ENCODE data around the gene C3AR1. TPM values are rescaled to one million over a fixed set of nuclear protein-coding genes. Genes with fewer than 3 reads are reported as not detected.

Gene C3AR1
- total RNA-seq, 2 experiments from 2014 or later, result 1.4 TPM

DNA sequence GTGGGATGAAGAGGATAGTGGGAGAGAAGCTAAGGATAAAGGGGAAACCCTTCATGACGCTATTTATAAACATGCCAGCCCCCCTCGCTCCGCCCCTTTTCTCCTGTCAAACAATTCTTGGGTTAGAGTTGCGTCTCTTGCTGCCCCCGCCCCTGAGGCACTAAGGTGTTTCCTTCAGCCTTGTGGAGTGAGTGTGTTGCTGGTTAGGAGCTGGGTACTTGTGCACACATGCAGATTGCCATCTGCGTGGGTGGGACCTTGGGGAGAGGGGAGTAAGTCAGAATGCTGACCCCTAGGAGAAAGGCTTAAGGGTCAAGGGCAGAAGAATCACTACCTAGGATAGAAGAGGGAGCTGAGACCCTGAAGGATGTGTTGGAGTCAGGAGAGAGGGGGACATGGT, 28.2 kb downstream of the C3AR1 start:
- TF ChIP-seq, protein P1, sequence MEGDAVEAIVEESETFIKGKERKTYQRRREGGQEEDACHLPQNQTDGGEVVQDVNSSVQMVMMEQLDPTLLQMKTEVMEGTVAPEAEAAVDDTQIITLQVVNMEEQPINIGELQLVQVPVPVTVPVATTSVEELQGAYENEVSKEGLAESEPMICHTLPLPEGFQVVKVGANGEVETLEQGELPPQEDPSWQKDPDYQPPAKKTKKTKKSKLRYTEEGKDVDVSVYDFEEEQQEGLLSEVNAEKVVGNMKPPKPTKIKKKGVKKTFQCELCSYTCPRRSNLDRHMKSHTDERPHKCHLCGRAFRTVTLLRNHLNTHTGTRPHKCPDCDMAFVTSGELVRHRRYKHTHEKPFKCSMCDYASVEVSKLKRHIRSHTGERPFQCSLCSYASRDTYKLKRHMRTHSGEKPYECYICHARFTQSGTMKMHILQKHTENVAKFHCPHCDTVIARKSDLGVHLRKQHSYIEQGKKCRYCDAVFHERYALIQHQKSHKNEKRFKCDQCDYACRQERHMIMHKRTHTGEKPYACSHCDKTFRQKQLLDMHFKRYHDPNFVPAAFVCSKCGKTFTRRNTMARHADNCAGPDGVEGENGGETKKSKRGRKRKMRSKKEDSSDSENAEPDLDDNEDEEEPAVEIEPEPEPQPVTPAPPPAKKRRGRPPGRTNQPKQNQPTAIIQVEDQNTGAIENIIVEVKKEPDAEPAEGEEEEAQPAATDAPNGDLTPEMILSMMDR (IDR thresholded peaks at IDR 0.05), result no peak
- Histone ChIP-seq H3K36me3 (ENCODE audit: insufficient read depth, low read length) (peaks cover 34% of the 10 kb centered on the region), H3K27ac (ENCODE audit: low read depth in 1 of 2, low read length in 2 of 2) (no peak overlapping the region), H3K9me3 (ENCODE audit: control insufficient read depth in 1 of 2, insufficient read depth in 1 of 2, low read length in 2 of 2) (no peaks in the 10 kb centered on the region), H3K27me3 (ENCODE audit: control insufficient read depth in 1 of 2, insufficient read depth in 2 of 2, low read length in 2 of 2) (no peaks in the 10 kb centered on the region), H3K4me1 (ENCODE audit: insufficient read depth, low read length) (peaks cover 69% of the 10 kb centered on the region), H3K4me3 (ENCODE audit: low read length) (no peak overlapping the region)
- ChIA-PET POLR2A (interaction anchor here (0.6 to 6.5 kb wide), 7 partner anchors 11 to 104 kb away, joined by 3 to 59 read pairs (median 4); no protein-coding TSS in a partner anchor), CTCF (interaction anchor here (1.7 to 5.4 kb wide), 2 partner anchors 40 to 105 kb away, joined by 7 to 37 read pairs; no protein-coding TSS in a partner anchor)
- Mint-ChIP-seq H3K27ac (peak overlapping the region; percentile 96), H3K4me1 (ENCODE audit: low read depth) (peaks cover 67% of the 10 kb centered on the region), H3K36me3 (ENCODE audit: low read depth) (peaks cover 54% of the 10 kb centered on the region), H3K4me3 (peak overlapping the region; percentile 58), H3K27me3 (no peaks in the 10 kb centered on the region), H3K9me3 (no peaks in the 10 kb centered on the region)
- no peak for DNase-seq
- ATAC-seq (ENCODE audit: poor library complexity), result no peak
- intact Hi-C loops (cut with DNase I, micrococcal nuclease), result no loop called here

DNA sequence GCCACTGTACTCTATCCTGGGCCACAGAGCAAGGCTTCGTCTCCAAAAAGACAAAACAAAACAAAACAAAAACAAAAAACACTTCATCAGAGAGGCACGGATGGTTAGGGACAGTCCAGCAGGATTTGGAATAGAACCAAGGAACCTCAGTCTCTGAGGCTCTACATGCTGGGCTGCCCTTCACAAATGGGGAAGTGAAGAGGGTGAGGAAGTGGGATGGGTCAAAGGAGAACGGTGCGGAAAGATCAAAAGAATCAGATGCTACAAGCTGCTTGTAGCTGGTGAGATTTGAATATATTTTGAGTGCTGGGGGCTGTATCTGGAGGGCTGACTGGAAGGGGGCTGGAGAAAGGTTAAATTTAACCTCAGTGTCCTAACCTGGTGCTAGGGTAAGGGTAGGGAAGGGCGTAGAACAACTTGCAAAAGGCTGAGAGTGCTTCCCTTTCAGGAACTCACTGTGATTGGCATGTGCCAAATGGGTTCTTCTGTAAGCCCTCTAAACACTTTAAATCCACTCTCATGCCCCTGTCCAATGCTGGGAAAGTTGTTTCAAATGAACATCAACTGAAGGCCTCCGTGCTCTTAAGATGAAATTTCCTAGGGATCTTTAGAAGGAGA, 29.0 kb downstream of the C3AR1 start:
- H3K4me1 Mint-ChIP-seq (ENCODE audit: low read depth), result peaks cover 68% of the 10 kb centered on the region

DNA sequence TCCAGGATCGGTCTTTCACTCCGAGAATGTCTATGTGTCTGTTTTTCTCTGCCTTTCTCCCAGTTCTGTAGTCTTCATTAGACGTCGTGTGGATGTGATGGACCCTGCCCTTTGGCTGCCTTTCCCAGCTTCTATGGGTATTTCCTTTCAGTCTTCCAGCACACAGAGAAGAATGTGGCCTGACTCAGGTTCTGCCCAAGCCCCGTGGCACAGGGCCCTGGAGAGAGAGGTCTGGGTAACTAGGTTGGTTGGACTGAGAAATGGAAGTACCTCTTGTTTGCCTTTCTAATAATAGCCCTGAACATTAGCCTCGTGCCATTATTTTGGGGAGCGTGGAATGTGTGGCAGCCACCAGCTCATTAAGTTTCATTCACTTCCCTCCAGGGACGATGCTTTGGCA, 29.8 kb downstream of the C3AR1 start:
- Histone ChIP-seq H3K4me3 (ENCODE audit: low read length) (no peak overlapping the region), H3K27ac (ENCODE audit: low read depth in 1 of 2, low read length in 2 of 2) (no peak overlapping the region), H3K36me3 (ENCODE audit: insufficient read depth, low read length) (peaks cover 23% of the 10 kb centered on the region), H3K27me3 (ENCODE audit: control insufficient read depth in 1 of 2, insufficient read depth in 2 of 2, low read length in 2 of 2) (no peaks in the 10 kb centered on the region), H3K4me1 (ENCODE audit: insufficient read depth, low read length) (peaks cover 81% of the 10 kb centered on the region), H3K9me3 (ENCODE audit: control insufficient read depth in 1 of 2, insufficient read depth in 1 of 2, low read length in 2 of 2) (no peaks in the 10 kb centered on the region)
- ChIA-PET CTCF (interaction anchor here (1.1 to 3.1 kb wide), 2 partner anchors 9 to 41 kb away, joined by 3 to 11 read pairs; no protein-coding TSS in a partner anchor), POLR2A (interaction anchor here (1.2 to 6.5 kb wide), 3 partner anchors 9 to 45 kb away, joined by 3 to 59 read pairs (median 8); no protein-coding TSS in a partner anchor)
- H3K36me3 Mint-ChIP-seq (ENCODE audit: low read depth), result peaks cover 45% of the 10 kb centered on the region
- peak overlapping the region; percentile 96 for H3K27ac Mint-ChIP-seq
- peak overlapping the region; percentile 83 for H3K4me3 Mint-ChIP-seq
- H3K4me1 Mint-ChIP-seq (ENCODE audit: low read depth), result peaks cover 73% of the 10 kb centered on the region
- no peak for DNase-seq
- intact Hi-C loops (cut with DNase I, micrococcal nuclease), result no loop called here
- TF ChIP-seq, protein P1 (IDR thresholded peaks at IDR 0.05), result no peak
- H3K9me3 Mint-ChIP-seq, result no peaks in the 10 kb centered on the region
- no peaks in the 10 kb centered on the region for H3K27me3 Mint-ChIP-seq
- ATAC-seq (ENCODE audit: poor library complexity), result no peak

More for the DNA sequence above, 29.0 kb downstream of the C3AR1 start:
- Histone ChIP-seq H3K9me3 (ENCODE audit: control insufficient read depth in 1 of 2, insufficient read depth in 1 of 2, low read length in 2 of 2) (no peaks in the 10 kb centered on the region), H3K4me1 (ENCODE audit: insufficient read depth, low read length) (peaks cover 73% of the 10 kb centered on the region), H3K4me3 (ENCODE audit: low read length) (no peak overlapping the region), H3K36me3 (ENCODE audit: insufficient read depth, low read length) (peaks cover 27% of the 10 kb centered on the region), H3K27ac (ENCODE audit: low read depth in 1 of 2, low read length in 2 of 2) (peak overlapping the region in 1 of 2 donors; percentile 46), H3K27me3 (ENCODE audit: control insufficient read depth in 1 of 2, insufficient read depth in 2 of 2, low read length in 2 of 2) (no peaks in the 10 kb centered on the region)
- TF ChIP-seq, protein P1 (IDR thresholded peaks at IDR 0.05), result no peak
- CTCF ChIA-PET, result interaction anchor here (5.4 kb wide), 1 partner anchor 41 kb away, joined by 37 read pairs; no protein-coding TSS in a partner anchor
- Mint-ChIP-seq H3K4me3 (peak overlapping the region; percentile 76), H3K36me3 (ENCODE audit: low read depth) (peaks cover 47% of the 10 kb centered on the region), H3K9me3 (no peaks in the 10 kb centered on the region), H3K27ac (peak overlapping the region; percentile 96), H3K27me3 (no peaks in the 10 kb centered on the region)
- ATAC-seq (ENCODE audit: poor library complexity), result no peak
- POLR2A ChIA-PET, result interaction anchor here (1.2 to 6.5 kb wide), 3 partner anchors 10 to 44 kb away, joined by 3 to 59 read pairs (median 8); no protein-coding TSS in a partner anchor
- intact Hi-C loops (cut with DNase I, micrococcal nuclease), result no loop called here
- peak in 4 of 14 experiments; percentile 22 to 52 (median 42) for DNase-seq

Data from CD4-positive, alpha-beta T cell (primary cell).